Measurements from ENCODE around the gene GOSR1. TPM values are rescaled to one million over a fixed set of nuclear protein-coding genes. Genes with fewer than 3 reads are reported as not detected.
A peak's percentile ranks its signal among the peaks of the same experiment; 100 is the strongest.
"Not testable (repeated sequence)": the region's sequence is repeated elsewhere in the genome, so short reads cannot be mapped to it uniquely, and the experiment has no call there.

GOSR1 gene
- total RNA-seq, 1 experiment from 2014 or later, result 31.5 TPM

DNA sequence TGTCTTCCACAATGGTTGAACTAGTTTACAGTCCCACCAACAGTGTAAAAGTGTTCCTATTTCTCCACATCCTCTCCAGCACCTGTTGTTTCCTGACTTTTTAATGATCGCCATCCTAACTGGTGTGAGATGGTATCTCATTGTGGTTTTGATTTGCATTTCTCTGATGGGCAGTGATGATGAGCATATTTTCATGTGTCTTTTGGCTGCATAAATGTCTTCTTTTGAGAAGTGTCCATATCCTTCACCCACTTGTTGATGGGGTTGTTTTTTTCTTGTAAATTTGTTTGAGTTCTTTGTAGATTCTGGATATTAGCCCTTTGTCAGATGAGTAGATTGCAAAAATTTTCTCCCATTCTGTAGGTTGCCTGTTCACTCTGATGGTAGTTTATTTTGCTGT lies 84.6 kb downstream of the GOSR1 start:
- not testable (repeated sequence) for DNase-seq (ENCODE audit: low read depth)

DNA sequence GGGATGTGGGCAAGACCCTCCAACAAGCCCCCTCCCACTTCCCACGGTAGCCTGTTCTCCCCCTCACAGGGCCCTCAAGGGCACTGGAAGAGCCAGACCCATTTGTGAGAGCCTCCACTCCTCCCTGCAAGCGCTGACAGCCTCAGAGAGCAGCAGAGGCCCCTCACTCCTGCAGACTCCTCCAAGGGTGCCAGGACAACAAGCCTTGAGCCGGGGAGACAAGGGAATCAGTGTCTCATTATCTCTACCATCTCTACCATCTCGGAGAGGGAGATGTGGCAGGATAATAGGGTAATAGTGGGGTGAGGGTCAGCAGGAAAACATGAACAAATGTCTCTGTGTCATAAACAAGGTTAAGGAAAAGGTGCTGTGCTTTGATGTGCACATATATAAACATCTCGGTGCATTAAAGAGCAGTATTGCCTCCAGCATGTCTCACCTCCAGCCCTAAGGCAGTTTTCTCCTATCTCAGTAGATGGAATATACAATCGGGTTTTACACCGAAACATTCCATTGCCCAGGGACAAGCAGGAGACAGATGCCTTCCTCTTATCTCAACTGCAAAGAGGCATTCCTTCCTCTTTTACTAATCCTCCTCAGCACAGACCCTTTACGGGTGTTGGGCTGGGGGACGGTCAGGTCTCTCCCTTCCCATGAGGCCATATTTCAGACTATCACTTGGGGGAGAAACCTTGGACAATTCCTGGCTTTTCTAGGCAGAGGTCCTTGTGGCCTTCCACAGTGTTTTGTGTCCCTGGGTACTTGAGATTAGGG lies 86.1 kb downstream of the GOSR1 start:
- not testable (repeated sequence) for DNase-seq (ENCODE audit: low read depth)

DNA sequence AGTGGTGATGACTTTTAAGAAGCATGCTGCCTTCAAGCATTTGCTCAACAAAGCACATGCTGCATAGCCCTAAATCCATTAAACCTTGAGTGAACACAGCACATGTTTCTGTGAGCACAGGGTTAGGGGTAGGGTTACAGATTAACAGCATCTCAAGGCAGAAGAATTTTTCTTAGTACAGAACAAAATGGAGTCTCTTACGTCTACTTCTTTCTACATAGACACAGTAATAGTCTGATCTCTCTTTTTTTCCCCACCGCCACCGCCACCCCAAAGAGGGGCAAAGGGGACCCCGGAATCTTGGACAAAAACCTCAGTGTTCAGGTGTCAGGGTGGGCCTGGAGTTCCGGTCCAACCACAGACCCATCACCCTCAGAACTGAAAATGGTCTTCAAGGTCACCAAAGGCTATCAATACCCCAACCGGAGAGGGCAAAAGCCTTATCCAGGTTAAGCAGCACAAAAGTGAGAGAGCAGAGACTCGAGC lies 86.7 kb downstream of the GOSR1 start:
- not testable (repeated sequence) for DNase-seq (ENCODE audit: low read depth)

DNA sequence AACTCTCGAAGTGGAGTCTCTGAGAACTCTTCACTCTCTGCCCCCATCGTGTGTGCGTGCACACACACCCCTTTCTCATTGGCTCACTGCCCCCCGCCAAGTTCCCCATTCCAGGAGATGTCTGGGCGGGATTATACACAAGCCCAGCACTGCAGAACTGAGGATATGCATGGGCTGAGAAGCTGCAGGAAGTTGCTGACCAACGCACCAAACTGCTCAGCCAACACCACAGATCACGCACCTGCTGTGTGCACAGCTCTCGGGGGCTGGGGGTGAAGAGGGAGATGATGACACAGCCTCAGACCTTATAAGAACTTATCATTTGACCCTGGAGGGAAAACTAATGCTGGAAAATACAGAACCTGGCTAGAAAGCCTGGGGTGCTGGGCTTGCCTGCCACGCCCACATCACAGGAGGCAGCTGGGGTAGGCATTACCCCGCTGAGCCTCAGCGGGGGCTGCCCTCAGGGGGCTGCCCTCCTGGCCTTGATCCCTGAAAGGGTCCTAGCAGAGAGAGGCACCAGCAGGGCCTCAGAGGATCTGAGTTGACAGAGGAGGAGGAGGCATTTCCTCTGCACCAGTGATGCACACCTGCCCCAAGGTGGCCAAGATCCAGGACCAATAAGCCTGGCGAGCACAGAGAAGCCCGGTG lies 87.3 kb downstream of the GOSR1 start:
- DNase-seq (ENCODE audit: low read depth), result not testable (repeated sequence)

DNA sequence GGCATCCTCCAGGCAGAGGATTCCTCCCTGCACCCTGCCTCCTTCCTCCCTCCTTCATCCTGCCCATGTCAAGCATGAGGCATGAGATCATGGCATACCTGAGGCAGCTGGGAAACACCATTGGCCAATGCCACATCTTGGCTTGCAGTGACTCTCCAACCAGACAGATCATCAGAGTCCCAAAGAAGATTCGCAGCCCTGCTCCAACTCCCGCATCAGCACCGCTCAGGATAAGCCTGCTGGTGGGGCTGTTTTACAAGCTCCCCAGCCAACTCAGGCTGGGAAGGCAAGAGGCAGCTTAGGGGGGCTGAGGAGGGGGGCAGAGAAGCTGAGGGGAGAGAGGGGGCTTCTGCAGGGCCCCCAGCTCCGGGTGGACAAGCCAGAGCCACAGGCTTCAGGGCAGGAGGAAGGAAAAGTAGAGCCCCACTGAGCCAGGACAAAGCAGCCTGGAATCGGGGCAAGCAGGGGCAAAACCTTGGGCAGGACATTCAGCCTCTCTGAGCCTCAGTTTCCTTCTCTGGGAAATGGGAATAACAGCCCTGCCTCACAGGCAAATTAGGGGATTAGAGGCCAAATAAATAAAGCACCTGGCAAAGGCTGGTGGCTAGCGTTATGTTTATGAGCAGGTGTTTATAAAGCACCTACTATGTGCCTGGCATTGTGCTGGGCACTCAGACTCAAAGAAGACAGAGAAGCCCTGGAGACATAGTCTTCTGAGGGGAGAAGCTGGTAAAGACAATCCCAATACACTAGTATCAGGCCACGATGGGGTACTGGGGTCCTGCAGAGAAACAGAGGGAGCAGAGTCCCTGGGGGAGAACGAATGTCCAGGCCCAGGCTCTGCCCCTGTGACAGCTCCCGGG lies 88.1 kb downstream of the GOSR1 start:
- DNase-seq (ENCODE audit: low read depth), result peak; percentile 30

DNA sequence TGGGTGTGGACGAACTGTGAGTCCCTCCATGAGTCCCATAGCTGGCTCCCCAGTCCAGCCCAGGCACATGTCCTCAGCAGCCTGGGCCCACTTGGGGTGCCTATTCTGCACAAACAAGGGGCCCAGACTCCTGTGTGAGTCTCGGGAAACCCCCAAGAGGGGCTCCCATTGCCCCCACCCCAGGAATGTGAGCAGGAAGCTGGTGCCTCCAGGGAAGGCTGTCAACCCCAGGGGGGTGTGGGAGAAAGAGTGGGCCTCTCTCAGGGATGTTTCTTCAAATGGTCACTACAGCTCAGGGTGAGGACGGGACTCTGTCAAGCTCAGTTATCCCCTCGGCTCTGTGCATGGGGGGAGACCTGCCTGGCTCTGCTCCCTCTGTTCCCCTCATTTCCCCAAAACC lies 88.9 kb downstream of the GOSR1 start:
- DNase-seq (ENCODE audit: low read depth), result not testable (repeated sequence)

DNA sequence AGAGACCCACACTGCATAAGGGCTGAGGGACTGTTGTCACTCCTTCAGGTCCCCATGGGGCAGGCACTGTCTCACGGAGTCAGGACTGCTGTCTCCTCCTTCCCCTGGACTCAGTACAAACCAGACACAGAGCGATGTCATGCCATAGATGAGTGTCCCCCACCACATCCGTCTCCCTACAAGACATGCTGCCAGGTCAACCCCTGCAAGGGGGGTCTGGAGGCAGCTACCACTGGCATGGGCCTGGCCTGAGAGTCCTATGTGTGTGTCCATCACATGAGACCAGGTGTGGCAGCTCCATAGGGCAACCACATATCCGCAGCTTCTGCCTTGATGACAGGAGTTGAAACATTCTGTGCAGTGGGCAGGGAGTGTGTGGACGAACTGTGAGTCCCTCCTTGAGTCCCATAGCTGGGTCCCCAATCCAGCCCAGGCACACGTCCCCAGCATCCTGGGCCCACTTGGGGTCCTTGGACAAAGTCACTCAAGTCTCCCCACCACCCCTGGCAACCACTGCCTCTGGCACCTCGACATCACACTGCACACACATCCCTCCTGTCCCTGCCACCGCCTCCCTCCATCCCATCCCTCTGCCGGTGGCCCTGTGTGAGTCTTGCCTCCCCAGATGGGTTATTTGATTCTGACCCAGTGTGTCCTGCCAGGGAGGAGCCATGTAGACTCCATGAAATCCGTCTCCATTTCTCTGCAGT lies 89.5 kb downstream of the GOSR1 start:
- not testable (repeated sequence) for DNase-seq (ENCODE audit: low read depth)

DNA sequence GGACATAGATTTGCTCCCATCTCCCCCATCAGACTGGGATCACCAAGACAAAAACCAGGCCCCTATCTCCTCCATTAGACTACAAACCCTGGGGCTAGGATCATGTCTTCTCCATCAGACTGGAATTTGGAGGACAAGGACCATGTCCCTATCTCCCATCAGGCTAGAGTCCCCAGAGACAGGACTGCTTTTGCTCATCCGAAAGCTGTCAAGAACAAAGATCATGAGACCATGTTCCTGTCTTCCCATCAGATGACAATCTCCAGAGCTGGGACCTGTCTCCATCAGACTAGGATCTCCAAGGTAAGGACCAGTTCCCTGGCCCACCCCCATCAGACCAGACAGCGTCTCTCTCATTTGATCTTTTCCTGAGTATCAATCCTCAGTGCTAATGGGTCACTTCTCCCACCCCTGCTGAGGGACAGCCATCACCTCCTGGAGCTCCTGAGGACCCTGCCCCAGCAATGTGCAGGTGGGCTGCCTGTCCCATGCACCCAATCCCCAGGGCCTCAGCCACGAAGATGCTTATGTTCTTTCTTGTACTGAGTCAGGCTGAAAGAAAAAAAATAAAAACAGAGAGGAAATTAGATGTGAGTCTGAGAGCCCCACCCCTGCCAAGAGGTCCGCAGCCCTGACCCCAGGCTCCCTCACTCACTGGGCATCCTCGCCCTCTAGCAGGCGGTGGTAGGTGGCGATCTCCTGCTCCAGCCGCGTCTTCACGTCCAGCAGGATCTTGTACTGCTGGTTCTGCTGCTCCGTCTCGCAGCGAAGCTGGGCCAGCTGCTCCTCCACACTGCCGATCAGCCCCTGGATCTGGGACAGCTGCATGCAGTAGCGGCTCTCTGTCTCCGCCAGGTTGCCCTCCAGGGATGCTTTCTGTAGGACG lies 90.3 kb downstream of the GOSR1 start:
- DNase-seq (ENCODE audit: low read depth), result no peak

DNA sequence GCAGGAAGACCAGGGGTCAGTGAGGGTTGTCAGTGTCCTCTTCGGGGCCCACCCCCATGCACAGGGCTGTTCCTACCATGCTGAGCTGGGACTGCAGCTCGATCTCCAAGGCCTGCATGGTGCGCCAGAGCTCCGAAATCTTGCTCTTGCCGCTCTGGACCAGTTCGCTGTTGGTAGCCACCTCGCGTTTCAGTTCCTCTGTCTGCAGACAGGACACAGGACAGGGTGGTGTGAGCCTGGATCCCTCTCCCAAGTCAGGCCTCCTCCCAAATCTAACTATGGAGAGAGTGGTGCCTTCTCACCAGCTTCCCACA lies 90.9 kb downstream of the GOSR1 start:
- no peak for DNase-seq (ENCODE audit: low read depth)

DNA sequence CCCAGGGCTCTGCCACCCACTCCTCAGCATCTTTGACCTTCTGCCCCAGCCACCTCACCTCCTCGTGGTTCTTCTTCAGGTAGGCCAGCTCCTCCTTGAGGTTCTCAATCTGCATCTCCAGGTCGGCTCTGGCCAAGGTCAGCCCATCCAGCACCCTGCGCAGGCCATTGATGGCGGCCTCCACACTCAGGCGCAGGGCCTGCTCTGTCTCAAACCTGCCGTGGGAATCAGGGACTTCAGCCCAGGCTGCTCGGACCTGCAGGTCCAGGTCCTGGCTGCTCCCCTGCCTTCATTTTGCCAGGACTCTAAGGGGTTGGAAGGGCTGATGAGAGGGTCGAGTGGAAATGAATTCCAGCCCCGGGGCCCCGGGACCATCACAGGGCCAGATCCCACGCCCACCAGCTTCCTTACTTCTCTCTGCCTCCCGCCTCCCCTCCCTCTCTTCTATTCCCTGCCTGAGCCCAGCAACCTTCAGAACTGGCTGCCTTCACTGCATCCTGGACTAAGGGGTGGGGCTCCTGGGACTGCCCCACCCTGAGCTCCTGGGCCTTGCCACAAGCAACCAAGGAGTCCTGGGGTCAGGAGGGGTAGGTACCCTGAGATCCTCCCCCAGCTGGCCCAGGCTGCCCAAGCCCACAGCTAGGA lies 92.4 kb downstream of the GOSR1 start:
- not testable (repeated sequence) for DNase-seq (ENCODE audit: low read depth)

DNA sequence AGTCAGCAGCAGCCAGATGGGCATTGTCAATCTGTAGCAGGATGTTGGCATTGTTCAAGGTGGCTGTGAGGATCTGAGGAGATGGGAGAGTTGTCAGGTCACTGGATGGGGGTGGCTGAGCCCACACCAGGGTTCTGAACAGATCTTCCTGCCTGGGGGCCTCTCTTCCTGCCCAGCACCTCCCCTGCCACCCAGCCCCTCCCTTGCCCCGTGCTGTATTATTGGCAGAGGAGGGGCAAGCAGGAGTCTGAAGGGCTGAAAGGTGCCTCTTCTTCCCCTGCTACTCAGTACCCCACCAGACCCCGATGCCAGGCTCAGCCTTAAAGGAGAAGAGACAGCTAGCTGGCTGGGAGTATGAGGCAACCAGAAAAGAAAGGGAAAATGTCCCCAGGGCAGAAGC lies 93.0 kb downstream of the GOSR1 start:
- DNase-seq (ENCODE audit: low read depth), result no peak

DNA sequence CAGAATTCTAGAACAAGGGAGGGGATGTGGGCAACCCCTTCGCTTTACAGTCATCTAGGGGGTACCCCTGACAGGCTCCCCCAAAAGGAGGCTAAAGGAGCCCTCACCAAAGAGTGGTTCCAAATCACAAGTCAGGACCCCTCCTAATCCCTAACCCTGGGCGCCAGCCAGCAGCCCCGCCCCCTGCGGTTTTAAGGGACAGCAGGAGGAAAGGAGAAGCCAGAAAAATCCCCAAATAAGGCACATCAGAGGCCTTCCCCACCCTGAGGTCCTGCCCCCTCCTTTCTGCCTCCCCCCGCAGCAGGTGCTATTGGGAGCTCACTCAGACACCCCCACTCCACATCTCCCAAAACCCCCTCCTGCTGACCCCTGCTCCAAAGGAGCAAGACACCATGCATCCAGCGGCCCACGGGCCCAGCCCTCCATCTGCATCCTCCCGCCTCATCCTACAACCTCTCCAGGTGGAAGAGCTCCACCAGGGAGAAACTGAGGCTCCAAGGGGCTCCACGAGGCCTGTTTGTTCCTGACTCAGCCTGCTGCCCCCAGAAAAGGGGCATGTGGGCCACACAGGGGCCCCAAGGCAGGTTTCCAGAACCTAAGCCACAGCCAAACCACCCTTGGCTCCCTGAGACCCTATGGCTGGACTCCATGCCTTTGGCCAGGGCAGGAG lies 93.5 kb downstream of the GOSR1 start:
- no peak for DNase-seq (ENCODE audit: low read depth)

DNA sequence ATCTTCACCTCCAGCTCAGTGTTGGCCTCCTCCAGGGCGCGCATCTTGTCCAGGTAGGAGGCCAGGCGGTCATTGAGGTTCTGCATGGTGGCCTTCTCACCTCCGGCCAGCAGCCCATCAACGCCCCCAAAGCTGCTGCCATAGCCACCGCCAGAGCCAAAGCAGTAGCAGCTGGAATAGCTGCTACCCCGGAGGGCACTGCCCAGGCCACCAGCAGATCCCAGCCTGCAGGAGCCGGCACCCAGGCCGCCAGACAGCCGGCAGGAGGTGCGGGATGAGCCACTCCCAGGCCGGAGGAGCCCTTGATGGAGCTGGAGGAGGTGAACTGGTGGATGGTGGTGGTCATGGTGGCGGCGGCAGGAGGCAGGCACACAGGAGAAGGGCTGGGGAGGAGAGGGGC lies 94.2 kb downstream of the GOSR1 start:
- DNase-seq (ENCODE audit: low read depth), result not testable (repeated sequence)

DNA sequence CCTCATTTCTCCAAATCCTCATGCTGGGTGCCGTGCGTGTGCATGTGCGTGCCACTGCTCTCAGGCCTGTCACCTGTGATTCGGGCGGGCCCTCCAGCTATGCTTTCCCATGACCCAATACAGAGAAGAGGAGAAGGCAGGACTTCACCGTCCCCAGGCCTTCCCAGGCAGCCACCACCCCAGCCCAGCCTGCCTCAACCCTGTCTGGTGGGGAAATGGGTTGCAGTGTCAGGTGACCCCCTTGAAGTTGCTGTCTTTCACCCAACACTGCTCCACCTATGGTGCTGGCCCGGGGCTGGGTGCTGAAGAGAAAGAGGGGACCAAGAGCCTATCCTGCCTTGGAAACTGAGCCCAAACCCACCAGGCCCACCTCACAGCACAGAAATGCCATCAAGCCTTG lies 94.7 kb downstream of the GOSR1 start:
- DNase-seq (ENCODE audit: low read depth), result no peak

DNA sequence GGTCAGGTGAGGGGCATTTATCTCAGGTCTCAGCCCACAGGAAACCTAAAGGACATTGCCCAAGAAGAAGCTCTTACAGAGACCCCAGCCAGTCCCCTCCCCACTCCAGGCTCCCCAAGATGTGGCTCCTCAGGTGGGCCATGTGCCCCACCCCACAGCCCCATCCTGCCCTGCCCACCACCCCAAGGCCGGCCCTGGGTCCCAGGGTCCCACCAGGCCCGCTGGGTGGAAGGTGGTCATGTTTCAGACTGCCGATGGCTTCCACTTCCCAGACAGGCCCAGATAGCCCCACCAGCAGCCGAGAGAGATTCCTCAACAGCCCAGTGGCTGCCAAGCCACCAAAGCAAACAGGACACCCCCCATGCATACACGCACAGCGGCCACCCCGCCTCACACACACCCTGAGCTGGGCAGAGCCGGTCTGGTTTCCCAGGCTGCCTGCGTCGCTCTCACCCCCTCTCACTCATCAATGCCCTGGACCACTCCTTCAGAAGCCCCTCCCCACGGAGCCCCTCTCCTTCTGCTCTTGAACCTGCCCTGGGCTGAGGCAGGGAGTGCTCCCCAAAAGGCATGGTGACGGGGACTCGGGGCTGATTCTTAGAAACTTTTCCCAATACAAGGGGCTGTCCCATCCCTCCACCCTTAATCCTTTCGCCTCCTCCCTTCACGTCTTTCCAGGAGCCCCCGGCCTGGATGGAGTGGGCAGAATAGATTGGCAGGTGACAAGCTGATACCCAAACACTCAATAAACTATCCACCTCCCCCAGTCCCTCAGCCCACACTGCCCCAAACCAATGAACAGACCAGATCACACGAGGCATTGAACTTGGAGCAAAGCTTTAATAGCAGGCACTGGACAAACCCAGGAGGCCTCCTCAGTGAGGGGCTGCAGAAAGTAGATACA lies 95.7 kb downstream of the GOSR1 start:
- not testable (repeated sequence) for DNase-seq (ENCODE audit: low read depth)

DNA sequence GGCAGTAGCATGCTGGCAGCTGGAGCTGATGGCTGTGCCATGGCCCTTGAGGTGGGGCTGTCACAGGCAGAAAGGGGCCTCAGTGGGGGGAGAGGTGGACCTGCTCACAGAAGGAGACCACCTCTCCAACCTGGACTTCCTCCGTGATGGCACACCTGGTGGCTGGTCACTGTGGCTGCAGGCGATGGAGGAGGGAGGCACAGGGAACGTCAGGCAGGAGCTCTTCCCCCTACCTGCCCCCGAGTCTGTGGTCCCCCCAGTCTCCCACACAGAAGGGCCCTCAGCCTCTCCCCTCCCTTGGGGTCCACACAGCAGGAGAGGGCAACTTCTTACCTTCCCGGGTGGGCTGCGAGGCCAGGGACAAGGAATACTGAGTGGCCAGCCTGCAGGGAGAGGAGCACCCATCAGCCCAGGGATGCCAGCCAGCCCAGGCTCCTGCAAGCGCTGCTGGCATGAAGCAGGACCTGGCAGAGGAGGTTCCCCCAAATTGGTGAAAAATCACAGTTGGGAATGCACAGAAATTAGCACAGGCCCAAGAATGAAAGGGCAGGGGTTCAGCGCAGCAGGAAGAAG lies 96.5 kb downstream of the GOSR1 start:
- no peak for DNase-seq (ENCODE audit: low read depth)

DNA sequence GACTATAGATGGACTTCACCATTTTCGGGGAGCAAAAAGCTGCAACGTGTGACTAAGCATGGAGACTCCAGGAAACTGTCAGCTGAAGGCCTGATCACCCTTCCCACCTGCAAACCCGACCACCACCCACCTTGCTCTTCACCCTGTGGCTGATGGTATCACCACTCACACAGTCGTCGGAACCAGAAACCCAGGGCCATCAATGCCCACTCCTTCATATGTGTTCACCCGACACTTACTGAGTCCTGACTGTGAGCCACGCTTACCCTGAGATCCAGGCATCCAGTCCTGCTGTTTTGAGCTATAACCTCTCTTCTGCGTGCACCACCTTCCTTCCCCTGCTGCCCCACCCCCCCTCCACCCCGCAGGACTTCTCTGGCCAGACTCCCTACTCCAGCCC lies 97.1 kb downstream of the GOSR1 start:
- DNase-seq (ENCODE audit: low read depth), result not testable (repeated sequence)

DNA sequence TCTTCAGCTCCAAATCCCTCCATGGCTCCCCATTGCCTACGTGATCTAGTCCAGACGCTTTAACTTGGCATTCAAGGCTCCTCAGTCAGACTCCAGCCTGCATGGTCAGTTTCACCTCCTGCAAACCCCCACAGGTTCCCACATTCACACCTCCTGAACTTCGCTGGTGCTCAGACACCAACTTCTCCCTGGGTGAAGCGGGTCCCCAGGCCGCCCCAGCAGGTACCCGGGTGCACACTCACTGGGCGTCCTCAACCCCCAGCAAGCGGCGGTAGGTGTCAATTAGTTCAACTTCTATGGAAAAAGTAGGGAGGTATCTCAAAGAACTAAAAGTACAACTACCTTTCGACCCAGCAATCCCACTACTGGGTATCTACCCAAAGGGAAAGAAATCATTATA lies 97.6 kb downstream of the GOSR1 start:
- DNase-seq (ENCODE audit: low read depth), result not testable (repeated sequence)

Measured in M059J (cell line).